Measurements from ENCODE around the gene LRRC26. TPM values are rescaled to one million over a fixed set of nuclear protein-coding genes. Genes with fewer than 3 reads are reported as not detected.

The LRRC26 gene
- total and polyA plus RNA-seq, 2 of the 13 experiments (the other 11 are each of a cell fraction or from before 2014, with no cell fraction given) = not detected

DNA sequence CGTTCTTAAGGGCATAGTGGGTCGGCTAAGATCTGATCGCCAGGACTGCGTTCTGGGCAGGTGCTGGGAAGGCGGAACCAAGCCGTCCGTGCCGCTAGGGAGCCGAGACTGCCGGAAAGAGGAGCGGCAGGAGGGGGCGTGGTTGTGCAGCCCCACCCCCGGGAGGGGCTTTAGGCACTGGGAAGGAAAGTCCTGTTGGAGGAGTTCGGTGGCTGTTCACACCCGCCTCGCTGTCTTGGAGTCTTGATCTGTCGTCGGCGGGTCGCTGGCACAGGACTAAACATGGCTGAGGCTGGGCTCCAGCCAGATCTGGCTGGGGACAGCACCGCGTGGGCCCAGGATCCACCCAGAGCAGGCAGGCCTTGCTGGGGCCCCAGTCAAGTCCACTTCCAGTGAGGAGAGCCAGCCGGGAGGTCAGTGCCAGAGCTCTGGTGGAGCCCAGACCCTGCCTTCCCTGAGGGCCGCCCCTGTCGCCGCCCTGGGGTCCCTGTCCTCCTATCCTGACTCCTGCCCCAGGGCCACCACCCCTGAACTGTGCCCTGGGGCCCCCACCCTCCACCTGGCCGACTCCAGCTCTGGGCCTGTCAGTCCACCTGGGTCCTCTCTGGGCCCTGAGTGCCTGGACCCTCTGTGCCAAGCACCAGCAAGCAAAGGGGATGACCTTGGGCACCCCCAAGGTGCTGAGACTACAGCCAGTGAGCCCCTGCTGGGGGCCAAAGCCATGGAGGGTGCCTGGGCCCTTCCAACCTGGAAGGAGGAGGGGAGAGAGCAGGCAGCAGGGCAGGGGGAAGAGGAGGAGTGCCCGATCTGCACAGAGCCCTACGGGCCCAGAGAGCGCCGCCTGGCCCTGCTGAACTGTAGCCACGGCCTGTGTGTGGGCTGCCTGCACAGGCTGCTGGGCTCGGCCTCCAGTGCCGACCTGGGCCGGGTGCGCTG is 47.7 kb upstream of the LRRC26 start (continued):
- TF ChIP-seq, protein P1, sequence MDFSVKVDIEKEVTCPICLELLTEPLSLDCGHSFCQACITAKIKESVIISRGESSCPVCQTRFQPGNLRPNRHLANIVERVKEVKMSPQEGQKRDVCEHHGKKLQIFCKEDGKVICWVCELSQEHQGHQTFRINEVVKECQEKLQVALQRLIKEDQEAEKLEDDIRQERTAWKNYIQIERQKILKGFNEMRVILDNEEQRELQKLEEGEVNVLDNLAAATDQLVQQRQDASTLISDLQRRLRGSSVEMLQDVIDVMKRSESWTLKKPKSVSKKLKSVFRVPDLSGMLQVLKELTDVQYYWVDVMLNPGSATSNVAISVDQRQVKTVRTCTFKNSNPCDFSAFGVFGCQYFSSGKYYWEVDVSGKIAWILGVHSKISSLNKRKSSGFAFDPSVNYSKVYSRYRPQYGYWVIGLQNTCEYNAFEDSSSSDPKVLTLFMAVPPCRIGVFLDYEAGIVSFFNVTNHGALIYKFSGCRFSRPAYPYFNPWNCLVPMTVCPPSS (IDR thresholded peaks at IDR 0.05) = no peak
- TF ChIP-seq ZNF430 (CRISPR knock-in tag; IDR thresholded peaks at IDR 0.05) = no peak; the same call in 1 of the 2 replicates
- no peak for TF ChIP-seq NR3C1 (CRISPR knock-in tag; IDR thresholded peaks at IDR 0.05)
- no peak for TF ChIP-seq RARG (CRISPR knock-in tag; IDR thresholded peaks at IDR 0.05; ENCODE audit: low read depth)
- TF ChIP-seq, protein P2, sequence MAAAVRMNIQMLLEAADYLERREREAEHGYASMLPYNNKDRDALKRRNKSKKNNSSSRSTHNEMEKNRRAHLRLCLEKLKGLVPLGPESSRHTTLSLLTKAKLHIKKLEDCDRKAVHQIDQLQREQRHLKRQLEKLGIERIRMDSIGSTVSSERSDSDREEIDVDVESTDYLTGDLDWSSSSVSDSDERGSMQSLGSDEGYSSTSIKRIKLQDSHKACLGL (CRISPR knock-in tag; IDR thresholded peaks at IDR 0.05) = no peak
- peak; percentile 74 for TF ChIP-seq GATAD1 (CRISPR knock-in tag; IDR thresholded peaks at IDR 0.05)
- no peak for TF ChIP-seq ZKSCAN1 (IDR thresholded peaks at IDR 0.05; ENCODE audit: low read length)
- TF ChIP-seq YEATS4 (CRISPR knock-in tag; IDR thresholded peaks at IDR 0.05; ENCODE audit: borderline replicate concordance) = peak; percentile 71; the same call in 1 of the 2 replicates
- 0 out of 2 replicates have a peak, but pooled peaks have one; percentile 13 for TF ChIP-seq ZNF501 (CRISPR knock-in tag; IDR thresholded peaks at IDR 0.05)
- no peak for TF ChIP-seq FOXJ3 (CRISPR knock-in tag; IDR thresholded peaks at IDR 0.05; ENCODE audit: borderline replicate concordance)
- no peak for TF ChIP-seq NBN (conservative IDR thresholded peaks at IDR 0.05)
- TF ChIP-seq ZMYM3 (CRISPR knock-in tag; IDR thresholded peaks at IDR 0.05) = no peak
- TF ChIP-seq SNAPC2 (CRISPR knock-in tag; IDR thresholded peaks at IDR 0.05) = no peak
- no peak for TF ChIP-seq ZNF747 (CRISPR knock-in tag; IDR thresholded peaks at IDR 0.05; ENCODE audit: borderline replicate concordance)
- no peak for TF ChIP-seq RELA (CRISPR knock-in tag; IDR thresholded peaks at IDR 0.05)
- TF ChIP-seq ZNF350 (CRISPR knock-in tag; IDR thresholded peaks at IDR 0.05; ENCODE audit: borderline replicate concordance, low read depth) = peak; percentile 34; the same call in 1 of the 2 replicates
- no peak for TF ChIP-seq SMARCC2 (IDR thresholded peaks at IDR 0.05)
- no peak for TF ChIP-seq BRD4 (CRISPR knock-in tag; IDR thresholded peaks at IDR 0.05)
- no peak for TF ChIP-seq HNF4G (IDR thresholded peaks at IDR 0.05; ENCODE audit: borderline replicate concordance, low read depth, low read length)
- TF ChIP-seq HNF4G (CRISPR knock-in tag; IDR thresholded peaks at IDR 0.05; ENCODE audit: borderline replicate concordance, low read depth) = 0 out of 2 replicates have a peak, but pooled peaks have one; percentile 15
- no peak; the same call in 1 of the 2 replicates for TF ChIP-seq ZNF142 (CRISPR knock-in tag; IDR thresholded peaks at IDR 0.05)
- no peak for TF ChIP-seq ATF1 (CRISPR knock-in tag; IDR thresholded peaks at IDR 0.05)

Measured in HepG2 (cell line).